Measurements from ENCODE around the gene CTNND2. TPM values are rescaled to one million over a fixed set of nuclear protein-coding genes. Genes with fewer than 3 reads are reported as not detected.

CTNND2 gene
- total RNA-seq, 1 experiment from 2014 or later: not detected

GRCh38 chr5:11719888-11720481 is 184.3 kb downstream of the CTNND2 start:
- H3K27ac Mint-ChIP-seq (ENCODE audit: low read depth, unreplicated experiment): no peak overlapping the region
- no peaks in the 10 kb centered on the region for H3K9me3 Mint-ChIP-seq (ENCODE audit: unreplicated experiment)
- ChIA-PET CTCF (interaction anchor here (0.5 to 2.4 kb wide), 33 partner anchors 8 to 1643 kb away, joined by 3 to 11 read pairs (median 4); no protein-coding TSS in a partner anchor), POLR2A (interaction anchor here (0.6 to 0.9 kb wide), 4 partner anchors 26 to 399 kb away, joined by 3 to 4 read pairs (median 3); no protein-coding TSS in a partner anchor)
- intact Hi-C loops (cut with micrococcal nuclease): loop anchor here (1.0 to 10.0 kb wide), 2 partner anchors 453 to 1025 kb away; no protein-coding TSS in a partner anchor
- no peak overlapping the region for H3K4me3 Mint-ChIP-seq (ENCODE audit: unreplicated experiment)
- no peaks in the 10 kb centered on the region for H3K4me1 Mint-ChIP-seq (ENCODE audit: insufficient read depth, unreplicated experiment)
- H3K27me3 Mint-ChIP-seq (ENCODE audit: insufficient read depth, unreplicated experiment): no peaks in the 10 kb centered on the region
- BruUV-seq (replicated peaks): no TSS peak
- peaks cover 5% of the 10 kb centered on the region for H3K36me3 Mint-ChIP-seq (ENCODE audit: insufficient read depth, unreplicated experiment)
- TF ChIP-seq, protein P1, sequence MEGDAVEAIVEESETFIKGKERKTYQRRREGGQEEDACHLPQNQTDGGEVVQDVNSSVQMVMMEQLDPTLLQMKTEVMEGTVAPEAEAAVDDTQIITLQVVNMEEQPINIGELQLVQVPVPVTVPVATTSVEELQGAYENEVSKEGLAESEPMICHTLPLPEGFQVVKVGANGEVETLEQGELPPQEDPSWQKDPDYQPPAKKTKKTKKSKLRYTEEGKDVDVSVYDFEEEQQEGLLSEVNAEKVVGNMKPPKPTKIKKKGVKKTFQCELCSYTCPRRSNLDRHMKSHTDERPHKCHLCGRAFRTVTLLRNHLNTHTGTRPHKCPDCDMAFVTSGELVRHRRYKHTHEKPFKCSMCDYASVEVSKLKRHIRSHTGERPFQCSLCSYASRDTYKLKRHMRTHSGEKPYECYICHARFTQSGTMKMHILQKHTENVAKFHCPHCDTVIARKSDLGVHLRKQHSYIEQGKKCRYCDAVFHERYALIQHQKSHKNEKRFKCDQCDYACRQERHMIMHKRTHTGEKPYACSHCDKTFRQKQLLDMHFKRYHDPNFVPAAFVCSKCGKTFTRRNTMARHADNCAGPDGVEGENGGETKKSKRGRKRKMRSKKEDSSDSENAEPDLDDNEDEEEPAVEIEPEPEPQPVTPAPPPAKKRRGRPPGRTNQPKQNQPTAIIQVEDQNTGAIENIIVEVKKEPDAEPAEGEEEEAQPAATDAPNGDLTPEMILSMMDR (IDR thresholded peaks at IDR 0.05; ENCODE audit: unreplicated experiment): peak; percentile 43
- DNase-seq (ENCODE audit: unreplicated experiment): peak; percentile 77

DNA sequence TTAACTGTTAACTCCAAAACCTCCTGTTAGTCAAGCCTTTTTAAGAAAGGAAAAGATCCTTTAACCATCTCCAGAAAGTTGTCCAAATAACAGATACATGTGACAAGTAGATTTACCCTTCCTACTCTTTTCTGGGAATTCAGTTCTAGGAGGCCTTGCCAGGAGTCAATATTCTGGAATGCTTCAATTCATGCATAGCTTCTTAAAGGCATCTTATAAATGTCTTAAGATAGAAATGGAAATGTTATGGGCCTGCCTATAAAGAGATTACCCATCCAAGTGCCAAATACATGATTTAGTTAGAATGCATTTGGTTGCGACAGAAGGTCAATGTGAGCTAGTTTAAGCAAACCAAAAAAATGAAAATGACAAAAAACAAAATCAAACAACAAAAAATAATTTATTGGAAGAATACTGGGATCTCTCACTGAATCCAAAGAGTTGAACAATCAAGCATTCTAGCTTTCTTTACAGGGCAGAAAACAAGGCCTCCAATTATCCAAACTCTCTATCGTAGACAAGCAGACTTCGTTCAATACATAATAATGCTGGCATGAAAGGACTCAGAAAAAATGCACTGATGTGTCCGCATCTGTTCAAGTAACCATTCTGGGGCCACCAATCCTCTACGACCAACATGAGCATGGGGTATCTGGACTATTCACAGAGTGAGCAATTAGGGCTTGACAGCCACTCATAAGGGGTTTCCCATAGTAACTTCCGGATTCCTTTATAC is 188.6 kb downstream of the CTNND2 start:
- no TSS peak for BruUV-seq (replicated peaks)

GRCh38 chr5:11711932-11712331 is 192.3 kb downstream of the CTNND2 start:
- no peaks in the 10 kb centered on the region for H3K9me3 Mint-ChIP-seq (ENCODE audit: unreplicated experiment)
- H3K36me3 Mint-ChIP-seq (ENCODE audit: insufficient read depth, unreplicated experiment): peaks cover 5% of the 10 kb centered on the region
- DNase-seq (ENCODE audit: unreplicated experiment): no peak
- peaks cover 9% of the 10 kb centered on the region for H3K4me1 Mint-ChIP-seq (ENCODE audit: insufficient read depth, unreplicated experiment)
- H3K27ac Mint-ChIP-seq (ENCODE audit: low read depth, unreplicated experiment): no peak overlapping the region
- CTCF ChIA-PET: interaction anchor here (0.6 to 1.4 kb wide), 2 partner anchors 8 to 408 kb away, joined by 3 to 5 read pairs; no protein-coding TSS in a partner anchor
- POLR2A ChIA-PET: interaction anchor here (0.8 kb wide), 1 partner anchor 262 kb away, joined by 3 read pairs; no protein-coding TSS in a partner anchor
- TF ChIP-seq, protein P1 (IDR thresholded peaks at IDR 0.05; ENCODE audit: unreplicated experiment): no peak
- intact Hi-C loops (cut with micrococcal nuclease): no loop called here
- H3K27me3 Mint-ChIP-seq (ENCODE audit: insufficient read depth, unreplicated experiment): no peaks in the 10 kb centered on the region
- no peak overlapping the region for H3K4me3 Mint-ChIP-seq (ENCODE audit: unreplicated experiment)
- no TSS peak for BruUV-seq (replicated peaks)

More for the DNA sequence above, 188.6 kb downstream of the CTNND2 start:
- ChIA-PET POLR2A (no interaction called here), CTCF (no interaction called here)
- Mint-ChIP-seq H3K36me3 (ENCODE audit: insufficient read depth, unreplicated experiment) (peaks cover 5% of the 10 kb centered on the region), H3K4me3 (ENCODE audit: unreplicated experiment) (no peak overlapping the region), H3K27ac (ENCODE audit: low read depth, unreplicated experiment) (no peak overlapping the region), H3K27me3 (ENCODE audit: insufficient read depth, unreplicated experiment) (no peaks in the 10 kb centered on the region), H3K9me3 (ENCODE audit: unreplicated experiment) (no peaks in the 10 kb centered on the region), H3K4me1 (ENCODE audit: insufficient read depth, unreplicated experiment) (peaks cover 9% of the 10 kb centered on the region)
- DNase-seq (ENCODE audit: unreplicated experiment): no peak
- intact Hi-C loops (cut with micrococcal nuclease): no loop called here
- TF ChIP-seq, protein P1 (IDR thresholded peaks at IDR 0.05; ENCODE audit: unreplicated experiment): no peak

DNA sequence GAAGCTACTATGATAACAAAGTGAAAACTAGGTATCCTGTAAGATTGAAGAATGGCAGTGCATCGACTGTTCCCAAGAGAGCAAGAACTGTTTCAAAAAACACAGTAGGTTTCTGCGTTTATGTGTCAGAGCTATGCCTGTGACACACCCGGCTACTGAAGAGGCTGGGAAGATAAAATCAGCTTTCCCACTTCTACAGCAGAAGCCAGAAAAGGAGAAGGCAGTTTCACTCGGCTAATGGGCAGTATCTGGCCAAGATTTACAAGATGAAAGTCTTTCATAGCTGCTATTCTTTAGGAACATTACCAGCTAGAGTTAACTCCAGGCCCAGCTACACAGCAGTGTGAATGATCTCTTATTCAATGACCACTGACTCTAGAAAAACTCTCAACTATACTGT is 195.2 kb downstream of the CTNND2 start:
- TF ChIP-seq, protein P1 (IDR thresholded peaks at IDR 0.05; ENCODE audit: unreplicated experiment): no peak
- Mint-ChIP-seq H3K4me1 (ENCODE audit: insufficient read depth, unreplicated experiment) (peaks cover 3% of the 10 kb centered on the region), H3K4me3 (ENCODE audit: unreplicated experiment) (no peak overlapping the region), H3K27ac (ENCODE audit: low read depth, unreplicated experiment) (no peak overlapping the region), H3K27me3 (ENCODE audit: insufficient read depth, unreplicated experiment) (no peaks in the 10 kb centered on the region), H3K9me3 (ENCODE audit: unreplicated experiment) (no peaks in the 10 kb centered on the region), H3K36me3 (ENCODE audit: insufficient read depth, unreplicated experiment) (no peaks in the 10 kb centered on the region)
- no TSS peak for BruUV-seq (replicated peaks)
- POLR2A ChIA-PET: no interaction called here
- DNase-seq (ENCODE audit: unreplicated experiment): no peak
- intact Hi-C loops (cut with micrococcal nuclease): no loop called here
- CTCF ChIA-PET: interaction anchor here (1.4 to 2.4 kb wide), 2 partner anchors 11 to 314 kb away, joined by 6 to 9 read pairs; no protein-coding TSS in a partner anchor

Measured in MCF 10A (cell line).